Stimulated activated CD8-positive, alpha-beta memory T cell treated with anti-CD3 and anti-CD28 coated beads, Interleukin-12 subunit alpha, Interleukin-12 subunit beta, amount 100 ng/mL, for 1 hour (primary cell): Measurements from ENCODE around the gene XCR1.
"Not testable (repeated sequence)": the region's sequence is repeated elsewhere in the genome, so short reads cannot be mapped to it uniquely, and the experiment has no call there.

ENCODE experiments used
- DNase-seq: peaks from one replicate; pipeline ENCODE4 v3.0.0-alpha.2; 2020; ENCODE audit warnings: low read depth

XCR1 gene, protein sequence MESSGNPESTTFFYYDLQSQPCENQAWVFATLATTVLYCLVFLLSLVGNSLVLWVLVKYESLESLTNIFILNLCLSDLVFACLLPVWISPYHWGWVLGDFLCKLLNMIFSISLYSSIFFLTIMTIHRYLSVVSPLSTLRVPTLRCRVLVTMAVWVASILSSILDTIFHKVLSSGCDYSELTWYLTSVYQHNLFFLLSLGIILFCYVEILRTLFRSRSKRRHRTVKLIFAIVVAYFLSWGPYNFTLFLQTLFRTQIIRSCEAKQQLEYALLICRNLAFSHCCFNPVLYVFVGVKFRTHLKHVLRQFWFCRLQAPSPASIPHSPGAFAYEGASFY

DNA sequence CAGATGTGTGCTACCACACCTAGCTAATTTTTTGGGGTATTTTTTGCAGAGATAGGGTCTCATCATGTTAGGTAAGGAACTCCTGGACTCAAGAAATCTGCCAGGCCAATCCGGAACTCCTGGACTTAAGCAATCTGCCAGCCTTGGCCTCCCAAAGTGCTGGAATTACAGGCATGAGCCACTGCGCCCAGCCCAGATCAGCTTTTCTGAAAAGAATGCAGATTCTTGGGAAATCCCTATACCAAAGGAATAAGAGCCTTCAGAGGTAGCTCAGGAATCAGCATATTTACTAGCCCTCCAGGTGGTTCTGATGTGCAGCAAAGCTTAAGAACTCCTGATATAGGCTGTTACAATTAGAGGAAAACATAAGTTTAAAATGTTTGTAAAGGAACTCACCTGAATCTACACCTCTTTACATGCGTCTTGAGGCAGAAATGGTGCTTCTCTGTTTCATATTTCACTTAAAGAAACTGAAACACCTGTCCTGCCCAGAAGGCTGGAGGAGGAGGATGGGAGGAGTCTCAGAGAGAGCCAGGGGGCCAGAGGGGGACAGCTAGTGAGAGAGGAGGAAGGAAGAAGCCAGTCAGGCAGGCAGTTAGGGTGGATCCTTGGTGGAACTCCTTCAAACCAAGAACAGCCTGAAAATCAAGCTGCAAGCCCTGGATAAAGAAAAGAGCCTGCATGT is at the start of gene XCR1:
XCR1 (minus strand) TSS at position 463 of the 685 bp plus-strand sequence. CDS start 5,536 bp downstream, outside the sequence.
- DNase-seq, result no peak

DNA sequence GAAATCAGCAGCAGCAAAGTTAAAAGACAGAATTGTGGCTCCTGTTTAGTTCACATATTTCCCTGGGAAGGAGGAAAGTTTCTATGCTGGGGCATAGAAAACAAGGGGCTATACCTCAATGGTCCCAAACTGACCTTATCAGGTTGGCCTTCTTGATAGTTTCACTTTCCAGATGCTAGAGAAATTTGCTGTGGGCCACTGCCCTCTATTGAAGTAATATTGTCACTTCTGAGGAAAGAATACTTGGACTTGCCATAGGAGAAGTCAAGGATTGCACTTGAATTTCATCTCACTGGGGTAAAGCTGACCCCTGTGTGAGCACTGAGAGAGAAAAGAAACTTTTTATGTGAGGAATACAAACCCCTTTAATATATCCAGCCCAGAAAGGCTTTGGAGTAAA is 49.3 kb upstream of the XCR1 start:
- DNase-seq, result no peak

DNA sequence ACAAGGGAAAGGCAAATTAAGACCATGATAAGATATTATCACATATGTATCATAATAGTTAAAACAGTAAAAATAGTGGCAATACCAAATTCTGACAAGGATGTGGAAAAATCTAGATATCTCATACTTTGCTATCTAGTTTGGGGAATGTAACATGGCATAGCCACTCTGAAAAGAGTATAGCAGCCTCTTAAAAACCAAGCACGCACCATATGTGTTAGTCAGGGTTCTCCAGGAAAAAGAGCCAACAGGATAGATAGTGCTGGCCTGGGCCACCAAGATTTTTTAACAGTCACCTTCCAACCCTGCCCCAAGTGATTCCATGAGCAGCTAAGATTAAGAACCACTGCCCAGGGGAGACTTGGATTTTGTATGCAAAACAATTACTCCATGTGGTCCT is 48.5 kb upstream of the XCR1 start:
- no peak for DNase-seq

DNA sequence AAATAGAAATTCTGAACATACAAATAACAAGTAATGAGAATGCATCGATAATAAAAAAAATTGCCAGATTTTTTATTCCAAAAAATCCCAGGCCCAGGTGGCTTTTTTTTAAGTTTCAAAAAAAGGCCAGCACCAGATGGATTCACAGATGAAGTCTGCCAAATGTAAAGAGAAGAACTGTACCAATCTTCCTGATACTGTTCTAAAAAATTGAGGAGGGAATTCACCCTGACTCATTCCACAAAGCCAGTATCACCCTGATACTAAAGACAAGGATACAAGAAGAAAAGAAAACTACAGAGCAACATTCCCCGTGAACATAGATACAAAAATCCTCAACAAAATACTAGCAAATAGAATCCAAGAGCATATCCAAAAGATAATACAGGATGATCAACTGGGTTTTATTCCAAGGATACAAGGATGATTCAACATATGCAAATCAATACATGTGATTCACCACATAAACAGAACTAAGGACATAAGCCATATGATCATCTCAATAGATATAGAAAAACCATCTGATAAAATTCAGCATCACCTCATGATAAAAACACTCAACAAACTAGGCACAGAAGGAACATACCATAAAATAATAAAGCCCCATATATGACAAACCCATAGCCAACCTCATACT is 44.1 kb upstream of the XCR1 start:
- DNase-seq, result no peak

- DNase-seq, result no peak
These were observed 43.4 kb upstream of the XCR1 start for GRCh38 chr3:46070595-46071093.

DNA sequence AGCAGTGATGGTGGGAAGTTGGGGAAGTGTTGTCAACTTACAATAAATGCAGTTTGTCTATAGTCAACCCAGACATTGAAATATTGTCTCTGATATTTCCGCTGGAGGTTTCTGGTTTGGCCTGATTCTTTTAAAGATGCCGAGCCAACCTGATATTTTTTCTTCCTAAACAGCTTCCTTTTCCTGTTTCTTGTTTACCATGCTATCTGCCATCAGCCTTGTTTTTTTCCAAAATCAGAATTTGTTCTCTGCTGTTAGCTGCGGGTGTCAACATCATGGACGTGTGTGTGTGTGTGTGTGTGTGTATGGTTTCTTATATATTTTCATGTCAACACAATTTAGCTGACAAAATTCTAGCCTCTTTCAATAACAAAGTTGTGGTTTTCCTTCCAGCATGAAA is 41.2 kb upstream of the XCR1 start:
- no peak for DNase-seq

DNA sequence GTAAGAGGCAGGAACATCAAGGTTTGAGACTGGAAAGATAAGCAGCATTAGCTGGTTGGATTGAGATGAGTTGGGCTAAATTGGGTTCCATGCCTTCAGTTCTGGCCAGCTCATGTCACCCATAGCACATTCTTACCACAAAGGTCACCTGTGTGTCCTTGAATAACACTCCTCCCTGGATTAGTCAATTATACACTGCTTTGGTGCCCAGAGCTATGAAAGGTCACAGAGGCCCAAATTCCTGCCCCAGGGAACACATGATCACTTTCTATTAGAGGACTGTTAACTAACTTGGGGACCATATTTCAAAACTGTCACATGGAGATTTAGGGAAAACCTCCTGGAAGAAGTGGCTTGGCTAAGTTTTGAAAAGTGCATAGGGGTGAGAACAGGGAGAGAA is 40.1 kb upstream of the XCR1 start:
- no peak for DNase-seq

- DNase-seq, result no peak
These were observed 38.5 kb upstream of the XCR1 start for GRCh38 chr3:46065750-46066256.

DNA sequence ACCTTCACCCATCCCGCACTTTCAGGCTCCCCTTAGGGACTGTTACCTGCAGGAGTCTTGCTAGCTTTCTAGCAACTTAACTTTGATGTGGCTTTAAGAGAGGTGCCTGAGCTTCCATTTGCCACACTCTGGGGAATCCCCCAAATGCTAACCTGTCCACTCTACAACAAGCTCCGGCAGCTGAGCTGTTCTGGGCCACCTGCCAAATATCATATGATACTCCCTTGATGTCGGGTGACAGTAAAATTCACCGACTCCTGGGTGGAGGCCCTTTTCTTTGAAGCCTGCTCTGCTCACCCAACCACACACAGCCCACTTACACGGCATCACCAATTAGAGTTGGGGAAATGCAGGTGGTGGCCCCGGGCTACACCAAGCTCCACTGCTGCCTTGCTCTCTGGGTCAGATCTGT is 38.0 kb upstream of the XCR1 start:
- DNase-seq, result peak; percentile 70

GRCh38 chr3:46062679-46063078 is 35.4 kb upstream of the XCR1 start:
- no peak for DNase-seq

DNA sequence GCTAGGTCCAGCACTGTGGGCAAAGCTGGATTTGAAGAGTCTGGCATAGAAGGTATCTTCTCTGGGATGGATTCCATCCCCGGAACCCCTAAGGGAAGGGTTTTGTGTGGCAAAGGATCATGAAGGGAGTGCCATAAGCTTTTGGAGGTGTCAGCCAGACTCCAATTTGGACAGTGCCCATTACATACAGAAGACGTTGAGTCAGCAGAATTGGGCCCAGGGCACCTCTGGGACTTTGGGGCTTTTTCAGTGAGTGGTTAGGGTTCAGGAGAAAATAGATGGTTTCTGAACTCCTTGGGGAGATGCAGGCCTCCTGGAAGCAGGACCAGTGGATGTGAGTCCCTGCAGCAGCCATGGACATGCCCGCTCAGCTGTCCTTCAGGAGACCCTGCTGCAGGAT is 34.6 kb upstream of the XCR1 start:
- DNase-seq, result no peak

GRCh38 chr3:46061108-46061720 is 33.9 kb upstream of the XCR1 start:
- DNase-seq, result no peak

DNA sequence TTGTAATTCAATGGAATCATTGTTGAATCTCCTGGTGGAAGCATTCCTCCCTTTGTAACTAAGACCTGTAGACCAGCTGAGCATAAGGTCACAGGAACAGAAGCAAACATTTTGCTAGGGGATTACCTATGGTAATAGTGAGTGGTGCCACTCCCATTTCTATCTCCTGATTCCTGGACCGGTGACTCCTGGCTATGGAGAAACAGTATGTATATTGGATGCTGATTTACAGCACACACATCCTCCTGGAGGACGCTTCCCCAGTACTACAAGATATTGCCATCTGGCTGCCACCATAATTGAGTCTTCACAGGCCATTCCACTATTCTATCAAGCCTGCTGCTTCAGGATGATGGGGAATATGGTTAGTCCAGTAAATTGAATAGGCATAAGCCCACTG is 33.3 kb upstream of the XCR1 start:
- no peak for DNase-seq

GRCh38 chr3:46059432-46059831 is 32.1 kb upstream of the XCR1 start:
- no peak for DNase-seq

DNA sequence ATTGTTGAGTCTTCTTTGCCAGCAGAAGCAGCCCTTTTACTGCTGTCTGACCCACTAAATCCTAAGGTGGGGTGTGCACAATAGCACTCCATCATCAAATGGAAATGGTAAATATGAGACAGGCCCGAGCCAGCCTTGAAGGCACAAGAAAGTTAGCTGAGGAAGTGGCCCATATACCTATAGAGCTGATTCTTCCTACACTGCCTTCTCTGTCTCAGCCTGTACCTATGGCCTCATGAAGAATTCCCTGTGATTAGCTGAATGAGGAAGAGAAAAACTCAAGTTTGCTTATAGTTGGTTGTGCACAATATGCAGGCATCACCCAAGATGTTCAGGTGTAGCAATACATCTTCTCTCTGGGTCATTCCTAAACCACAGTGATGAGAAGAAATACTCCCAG is 31.7 kb upstream of the XCR1 start:
- DNase-seq, result no peak

- DNase-seq, result no peak
These were observed 30.4 kb upstream of the XCR1 start for GRCh38 chr3:46057716-46058115.

GRCh38 chr3:46056686-46057085 is 29.4 kb upstream of the XCR1 start:
- no peak for DNase-seq

- DNase-seq, result not testable (repeated sequence)
These were observed 26.7 kb upstream of the XCR1 start for GRCh38 chr3:46053761-46054515.

DNA sequence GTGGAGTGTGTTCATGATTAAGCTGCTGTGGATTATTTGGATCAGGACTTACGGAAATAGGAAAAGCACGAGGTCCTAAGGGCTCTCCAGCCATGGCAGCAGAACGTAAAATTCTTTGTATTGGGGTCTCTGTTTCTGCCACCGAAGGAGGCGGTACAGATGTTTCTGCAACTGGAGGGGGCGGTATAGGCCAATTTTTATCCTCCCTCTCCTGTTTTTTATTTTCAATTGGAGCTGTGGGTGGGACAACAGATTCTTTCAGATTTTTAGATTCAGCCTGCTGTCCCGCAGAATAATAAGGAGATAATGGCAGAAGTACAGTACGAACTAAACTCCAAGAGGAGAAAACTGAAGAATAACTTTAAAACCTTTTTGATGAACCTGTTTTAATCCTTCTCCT is 26.0 kb upstream of the XCR1 start:
- not testable (repeated sequence) for DNase-seq

DNA sequence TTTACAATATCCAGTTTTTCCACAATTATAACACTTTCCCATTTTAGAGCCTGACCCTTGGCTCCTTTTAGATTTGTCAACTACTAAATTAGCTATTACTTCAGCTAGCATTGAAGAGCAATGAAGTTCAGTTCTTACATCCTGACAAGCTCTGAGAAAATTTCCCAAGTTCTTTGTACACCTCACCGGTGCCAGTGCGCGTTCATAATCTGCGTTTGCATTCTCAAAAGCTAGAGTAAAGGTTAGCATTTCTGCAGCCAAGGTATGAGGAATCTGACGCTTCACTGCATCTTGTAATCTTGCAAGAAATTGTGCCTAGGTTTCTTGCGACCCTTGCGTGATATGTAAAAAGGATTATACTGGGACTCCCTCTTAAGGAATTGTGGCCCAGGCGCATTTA is 25.2 kb upstream of the XCR1 start:
- DNase-seq, result no peak

GRCh38 chr3:46049093-46049492 is 21.8 kb upstream of the XCR1 start:
- DNase-seq, result no peak

DNA sequence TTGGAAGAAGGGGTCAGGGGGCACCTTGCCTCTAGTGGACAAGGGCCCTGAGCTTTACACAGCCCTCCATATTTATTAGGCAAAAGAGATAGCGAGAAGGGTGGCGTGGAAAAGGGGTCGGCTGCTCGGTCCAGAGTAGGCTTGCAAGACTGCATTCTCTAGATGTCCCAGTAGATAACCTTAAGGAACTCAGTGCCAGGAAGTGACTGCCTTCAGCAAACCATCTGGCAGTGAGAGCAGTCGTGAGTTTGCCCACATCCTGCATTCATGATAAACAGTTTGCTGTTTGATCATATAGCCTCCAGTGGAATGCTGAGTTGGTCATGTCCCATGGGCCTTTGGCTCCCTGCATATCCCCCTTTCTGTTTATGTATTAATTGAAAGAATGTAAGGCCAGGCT is 18.9 kb upstream of the XCR1 start:
- not testable (repeated sequence) for DNase-seq
